Measurements from ENCODE around the gene ANP32E.

ANP32E gene

GRCh38 chr1:150180474-150180873 lies 55.4 kb downstream of the ANP32E start:
- no peak for DNase-seq (ENCODE audit: low read depth)
- H3K4me3 ChIP-seq (ENCODE audit: low read depth, low read length): no peak overlapping the region
- TF ChIP-seq CTCF (IDR thresholded peaks at IDR 0.05; ENCODE audit: insufficient read depth, low read depth, low read length, missing control alignments): no peak

- no peak overlapping the region for H3K4me3 ChIP-seq (ENCODE audit: low read depth, low read length)
- DNase-seq (ENCODE audit: low read depth): no peak
- TF ChIP-seq CTCF (IDR thresholded peaks at IDR 0.05; ENCODE audit: insufficient read depth, low read depth, low read length, missing control alignments): no peak
Observed at GRCh38 chr1:150179867-150180266, 56.0 kb downstream of the ANP32E start.

- DNase-seq (ENCODE audit: low read depth): no peak
- H3K4me3 ChIP-seq (ENCODE audit: low read depth, low read length): no peak overlapping the region
- no peak for TF ChIP-seq CTCF (IDR thresholded peaks at IDR 0.05; ENCODE audit: insufficient read depth, low read depth, low read length, missing control alignments)
Observed at GRCh38 chr1:150178548-150178947, 57.4 kb downstream of the ANP32E start.

- no peak for DNase-seq (ENCODE audit: low read depth)
- no peak overlapping the region for H3K4me3 ChIP-seq (ENCODE audit: low read depth, low read length)
- TF ChIP-seq CTCF (IDR thresholded peaks at IDR 0.05; ENCODE audit: insufficient read depth, low read depth, low read length, missing control alignments): no peak
Observed at GRCh38 chr1:150176593-150176992, 59.3 kb downstream of the ANP32E start.

GRCh38 chr1:150173141-150173585 lies 62.7 kb downstream of the ANP32E start:
- no peak for DNase-seq (ENCODE audit: low read depth)
- TF ChIP-seq CTCF (IDR thresholded peaks at IDR 0.05; ENCODE audit: insufficient read depth, low read depth, low read length, missing control alignments): no peak
- no peak overlapping the region for H3K4me3 ChIP-seq (ENCODE audit: low read depth, low read length)

GRCh38 chr1:150171801-150172200 lies 64.1 kb downstream of the ANP32E start:
- DNase-seq (ENCODE audit: low read depth): no peak
- H3K4me3 ChIP-seq (ENCODE audit: low read depth, low read length): no peak overlapping the region
- TF ChIP-seq CTCF (IDR thresholded peaks at IDR 0.05; ENCODE audit: insufficient read depth, low read depth, low read length, missing control alignments): no peak

- H3K4me3 ChIP-seq (ENCODE audit: low read depth, low read length): no peak overlapping the region
- peak; percentile 81 for DNase-seq (ENCODE audit: low read depth)
- TF ChIP-seq CTCF (IDR thresholded peaks at IDR 0.05; ENCODE audit: insufficient read depth, low read depth, low read length, missing control alignments): peak; percentile 69
Observed at GRCh38 chr1:150168960-150169601, 66.8 kb downstream of the ANP32E start.

Measured in GM12865 (cell line).